Smooth muscle cell of trachea (primary cell): ENCODE data around the gene SBNO1. TPM values are rescaled to one million over a fixed set of nuclear protein-coding genes. Genes with fewer than 3 reads are reported as not detected.

Experiments used
- total RNA-seq: library from RNA; depleted of rRNA; stranded (reverse); fragments of >200 nt; gene quantifications from 2 replicates; pipeline ENCODE4 v1.2.1, GENCODE V29; 2014

SBNO1 gene
- total RNA-seq = 23.7 and 30.5 TPM in 2 replicates

GRCh38 chr12:123364532-123365024 lies at the start of gene SBNO1:
TSS of gene SBNO1 (minus strand) at chr12:123364847. CDS start at chr12:123350441, 14,406 bp downstream.

Other genes starting within 250 kb of the SBNO1 start
- 16.3 and 16.5 TPM in 2 replicates for gene PITPNM2, start 213.8 kb downstream of the SBNO1 start, total RNA-seq
- gene MPHOSPH9, start 131.7 kb downstream of the SBNO1 start, total RNA-seq = 31.3 and 69.8 TPM in 2 replicates
- gene MTRFR, start 131.4 kb downstream of the SBNO1 start, total RNA-seq = 7.8 and 13.8 TPM in 2 replicates
- 137 and 153 TPM in 2 replicates for gene CDK2AP1, start 93.0 kb downstream of the SBNO1 start, total RNA-seq
- gene KMT5A, start 19.3 kb upstream of the SBNO1 start, total RNA-seq = 56.3 and 61.2 TPM in 2 replicates
- gene RILPL2, start 71.8 kb upstream of the SBNO1 start, total RNA-seq = 3.8 and 4.0 TPM in 2 replicates
- 23.8 and 32.4 TPM in 2 replicates for gene SNRNP35, start 93.3 kb upstream of the SBNO1 start, total RNA-seq
- gene RILPL1, start 168.9 kb upstream of the SBNO1 start, total RNA-seq = 7.1 and 7.3 TPM in 2 replicates
- 369 and 390 TPM in 2 replicates for gene TMED2, start 219.7 kb upstream of the SBNO1 start, total RNA-seq
- gene DDX55, start 237.3 kb upstream of the SBNO1 start, total RNA-seq = 15.5 and 16.4 TPM in 2 replicates